Measurements from ENCODE around the gene PPARA. TPM values are rescaled to one million over a fixed set of nuclear protein-coding genes. Genes with fewer than 3 reads are reported as not detected.

The PPARA gene
- polyA plus RNA-seq, 3 donors, result 3.7 to 6.3 (median 4.9) TPM

- Histone ChIP-seq H3K4me1 (ENCODE audit: control insufficient read depth in 1 of 2, insufficient read depth in 2 of 2, low read length in 2 of 2) (peaks cover 9 to 24% of the 10 kb centered on the region in 2 donors), H2AFZ (ENCODE audit: insufficient read depth, low read depth, low read length, poor library complexity, severe bottlenecking) (no peak overlapping the region), H4K20me1 (ENCODE audit: insufficient read depth, low read length) (peaks cover 21% of the 10 kb centered on the region), H3K79me2 (ENCODE audit: insufficient read depth, low read length) (no peaks in the 10 kb centered on the region), H3K4me3 (replicated peaks in 1 of 3; ENCODE audit: low read depth in 2 of 3, low read length in 3 of 3) (no peak overlapping the region), H3K9ac (ENCODE audit: insufficient read depth, low read length, poor library complexity, severe bottlenecking) (no peak overlapping the region), H3K36me3 (replicated peaks in 1 of 2; ENCODE audit: control insufficient read depth in 1 of 2, insufficient read depth in 2 of 2, low read length in 2 of 2) (peaks cover 4 to 14% of the 10 kb centered on the region in 2 donors), H3K9me3 (replicated peaks in 1 of 2; ENCODE audit: control insufficient read depth in 1 of 2, insufficient read depth in 1 of 2, low read length in 2 of 2) (no peaks in the 10 kb centered on the region), H3K27me3 (ENCODE audit: control insufficient read depth in 2 of 2, insufficient read depth in 2 of 2, low read length in 2 of 2) (no peaks in the 10 kb centered on the region), H3K4me2 (replicated peaks; ENCODE audit: extremely low read depth, low read length, poor library complexity, severe bottlenecking) (no peak overlapping the region), H3K27ac (ENCODE audit: low read depth in 1 of 2, low read length in 2 of 2) (no peak overlapping the region)
- H3K27ac Mint-ChIP-seq, result no peak overlapping the region
- peaks cover 6% of the 10 kb centered on the region for H3K4me1 Mint-ChIP-seq
- intact Hi-C loops (cut with micrococcal nuclease), result loop anchor here (2.0 to 10.0 kb wide), 6 partner anchors 253 to 535 kb away; no protein-coding TSS in a partner anchor
- no peak overlapping the region for H3K4me3 Mint-ChIP-seq
- H3K9me3 Mint-ChIP-seq, result no peaks in the 10 kb centered on the region
- TF ChIP-seq CTCF (IDR thresholded peaks at IDR 0.05), result no peak
- no peak for DNase-seq
- H3K27me3 Mint-ChIP-seq (ENCODE audit: low read depth in 3 of 3), result peaks cover 0 to 4% (median 3%) of the 10 kb centered on the region in 3 donors
- 93% methylated on average over 9 of the region's 10 CpGs for WGBS (ENCODE audit: insufficient coverage)
- H3K36me3 Mint-ChIP-seq, result peaks cover 6 to 7% of the 10 kb centered on the region in 2 donors
These were observed 32.8 kb upstream of the PPARA start for GRCh38 chr22:46117206-46118199.

GRCh38 chr22:46119093-46119728 is 31.1 kb upstream of the PPARA start:
- WGBS (ENCODE audit: insufficient coverage), result 61% methylated on average over 12 of the region's 12 CpGs
- peaks cover 8% of the 10 kb centered on the region for H4K20me1 ChIP-seq (ENCODE audit: insufficient read depth, low read length)
- intact Hi-C loops (cut with micrococcal nuclease), result loop anchor here (5.0 to 10.0 kb wide), 5 partner anchors 254 to 537 kb away; no protein-coding TSS in a partner anchor

More at GRCh38 chr22:46119093-46119728, 31.1 kb upstream of the PPARA start:
- no peaks in the 10 kb centered on the region for H3K36me3 Mint-ChIP-seq
- TF ChIP-seq CTCF (IDR thresholded peaks at IDR 0.05), result no peak
- Histone ChIP-seq H3K27me3 (ENCODE audit: control insufficient read depth in 2 of 2, insufficient read depth in 2 of 2, low read length in 2 of 2) (no peaks in the 10 kb centered on the region), H3K4me1 (ENCODE audit: control insufficient read depth in 1 of 2, insufficient read depth in 2 of 2, low read length in 2 of 2) (peaks cover 11 to 31% of the 10 kb centered on the region in 2 donors), H3K79me2 (ENCODE audit: insufficient read depth, low read length) (no peaks in the 10 kb centered on the region), H3K9me3 (replicated peaks in 1 of 2; ENCODE audit: control insufficient read depth in 1 of 2, insufficient read depth in 1 of 2, low read length in 2 of 2) (no peaks in the 10 kb centered on the region), H2AFZ (ENCODE audit: insufficient read depth, low read depth, low read length, poor library complexity, severe bottlenecking) (no peak overlapping the region), H3K27ac (ENCODE audit: low read depth in 1 of 2, low read length in 2 of 2) (no peak overlapping the region), H3K36me3 (replicated peaks in 1 of 2; ENCODE audit: control insufficient read depth in 1 of 2, insufficient read depth in 2 of 2, low read length in 2 of 2) (peaks cover 0 to under 1% of the 10 kb centered on the region in 2 donors), H3K4me3 (replicated peaks in 1 of 3; ENCODE audit: low read depth in 2 of 3, low read length in 3 of 3) (no peak overlapping the region), H3K9ac (ENCODE audit: insufficient read depth, low read length, poor library complexity, severe bottlenecking) (no peak overlapping the region), H3K4me2 (replicated peaks; ENCODE audit: extremely low read depth, low read length, poor library complexity, severe bottlenecking) (no peak overlapping the region)
- DNase-seq, result no peak
- H3K9me3 Mint-ChIP-seq, result no peaks in the 10 kb centered on the region
- peaks cover 3 to 6% (median 4%) of the 10 kb centered on the region in 3 donors for H3K27me3 Mint-ChIP-seq (ENCODE audit: low read depth in 3 of 3)
- H3K27ac Mint-ChIP-seq, result no peak overlapping the region
- H3K4me3 Mint-ChIP-seq, result no peak overlapping the region
- peaks cover 6% of the 10 kb centered on the region for H3K4me1 Mint-ChIP-seq
